H1 (cell line): Measurements from ENCODE around the gene PPAN. TPM values are rescaled to one million over a fixed set of nuclear protein-coding genes. Genes with fewer than 3 reads are reported as not detected.

Experiments used
- GABPA ChIP-seq: IDR thresholded peaks from 2 replicates; pipeline ENCODE4 v1.6.1; 2011; ENCODE audit warnings: mild to moderate bottlenecking, low read length, moderate library complexity, borderline replicate concordance; ENCODE audit not compliant: insufficient read depth
- POLR2AphosphoS5 ChIP-seq: IDR thresholded peaks from 2 replicates; pipeline ENCODE4 v1.6.1; 2011; ENCODE audit warnings: low read depth, low read length
- RAD21 ChIP-seq, 2 experiments: IDR thresholded peaks in 1 of 2; conservative IDR thresholded peaks in 1 of 2; 2 replicates each; pipeline ENCODE4 v1.6.1; 2011; ENCODE audit warnings: low read depth in 2 of 2, low read length in 2 of 2, improper control_type of control experiment in 1 of 2, inconsistent platforms in 1 of 2, mild to moderate bottlenecking in 1 of 2, moderate library complexity in 1 of 2
- RFX5 ChIP-seq: IDR thresholded peaks from 2 replicates; pipeline ENCODE4 v1.6.1; 2011; ENCODE audit warnings: low read depth, low read length, improper control_type of control experiment, borderline replicate concordance
- polyA plus RNA-seq, 7 experiments: library from polyadenylated mRNA; depleted of rRNA in 3 of 7; stranded (reverse) in 5 of 7; unstranded in 2 of 7; fragments of >200 nt in 5 of 7; fragments of 200-250 nt in 2 of 7; gene quantifications; 1 replicate in 5 of 7; 2 replicates in 1 of 7; 4 replicates in 1 of 7; pipeline versions ENCODE4 v1.2.1 to v1.2.3, GENCODE V29; 2011 to 2013; ENCODE audit warnings: missing spikeins in 2 of 7, mixed read lengths in 2 of 7
- total RNA-seq: library from RNA; stranded (reverse); fragmentation: NEBNext Ultra II Directional; extraction: Animal tissue kit (Norgen Biotek cat#: 25700); gene quantifications from 2 replicates; pipeline ENCODE4 v1.2.1, GENCODE V29; 2021
- TF ChIP-seq, protein P1 (sequence below): fragments of 300-600 bp; sonication (generic); IDR thresholded peaks from 2 replicates; pipeline ENCODE4 v1.7.1; 2012; ENCODE audit warnings: low read length, moderate library complexity, mild to moderate bottlenecking, inconsistent platforms; ENCODE audit not compliant: insufficient replicate concordance

Gene PPAN
- total and polyA plus RNA-seq, 2 of the 8 experiments (the other 6 are each of a cell fraction or from before 2014, with no cell fraction given) = 48.8 to 74.4 TPM

DNA sequence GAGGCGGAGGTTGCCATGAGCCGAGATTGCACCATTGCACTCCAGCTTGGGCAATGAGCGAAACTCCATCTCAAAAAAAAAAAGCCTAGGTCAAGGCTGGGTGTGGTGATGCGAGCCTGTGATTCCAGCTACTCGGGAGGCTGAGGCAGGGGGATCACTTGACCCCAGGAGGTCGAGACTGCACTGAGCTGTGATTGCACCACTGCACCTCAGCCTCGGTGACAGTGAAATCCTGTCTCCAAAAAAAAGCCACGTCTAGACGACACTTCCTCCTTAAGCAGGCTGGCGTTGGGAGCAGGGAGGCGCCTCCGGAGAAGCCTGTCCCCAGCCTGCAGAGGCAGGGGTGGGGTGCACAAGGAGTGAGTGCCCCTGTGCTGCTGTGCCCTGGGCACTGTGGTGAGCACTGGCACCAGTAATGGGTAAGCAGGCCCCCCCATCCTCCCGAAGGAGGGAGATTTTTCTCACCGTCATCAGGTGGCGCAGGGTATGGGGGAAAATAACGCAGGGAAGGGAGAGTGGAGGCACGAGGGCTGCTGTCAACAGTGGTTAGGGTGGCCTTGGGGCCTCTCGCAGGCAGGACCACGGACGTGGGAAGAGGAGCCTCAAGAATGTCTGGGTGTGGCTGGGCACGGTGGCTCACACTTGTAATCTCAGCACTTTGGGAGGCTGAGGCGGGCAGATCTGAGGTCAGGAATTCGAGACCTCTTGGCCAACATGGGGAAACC is 6.0 kb downstream of the PPAN start (continued):
- TF ChIP-seq POLR2AphosphoS5 (peak; percentile 64), RAD21 (IDR thresholded peaks at IDR 0.05 in 1 of 2, conservative IDR thresholded peaks at IDR 0.05 in 1 of 2; ENCODE audit: low read depth in 2 of 2, low read length in 2 of 2) (no peak), RFX5 (no peak), GABPA (no peak)
- TF ChIP-seq, protein P1, sequence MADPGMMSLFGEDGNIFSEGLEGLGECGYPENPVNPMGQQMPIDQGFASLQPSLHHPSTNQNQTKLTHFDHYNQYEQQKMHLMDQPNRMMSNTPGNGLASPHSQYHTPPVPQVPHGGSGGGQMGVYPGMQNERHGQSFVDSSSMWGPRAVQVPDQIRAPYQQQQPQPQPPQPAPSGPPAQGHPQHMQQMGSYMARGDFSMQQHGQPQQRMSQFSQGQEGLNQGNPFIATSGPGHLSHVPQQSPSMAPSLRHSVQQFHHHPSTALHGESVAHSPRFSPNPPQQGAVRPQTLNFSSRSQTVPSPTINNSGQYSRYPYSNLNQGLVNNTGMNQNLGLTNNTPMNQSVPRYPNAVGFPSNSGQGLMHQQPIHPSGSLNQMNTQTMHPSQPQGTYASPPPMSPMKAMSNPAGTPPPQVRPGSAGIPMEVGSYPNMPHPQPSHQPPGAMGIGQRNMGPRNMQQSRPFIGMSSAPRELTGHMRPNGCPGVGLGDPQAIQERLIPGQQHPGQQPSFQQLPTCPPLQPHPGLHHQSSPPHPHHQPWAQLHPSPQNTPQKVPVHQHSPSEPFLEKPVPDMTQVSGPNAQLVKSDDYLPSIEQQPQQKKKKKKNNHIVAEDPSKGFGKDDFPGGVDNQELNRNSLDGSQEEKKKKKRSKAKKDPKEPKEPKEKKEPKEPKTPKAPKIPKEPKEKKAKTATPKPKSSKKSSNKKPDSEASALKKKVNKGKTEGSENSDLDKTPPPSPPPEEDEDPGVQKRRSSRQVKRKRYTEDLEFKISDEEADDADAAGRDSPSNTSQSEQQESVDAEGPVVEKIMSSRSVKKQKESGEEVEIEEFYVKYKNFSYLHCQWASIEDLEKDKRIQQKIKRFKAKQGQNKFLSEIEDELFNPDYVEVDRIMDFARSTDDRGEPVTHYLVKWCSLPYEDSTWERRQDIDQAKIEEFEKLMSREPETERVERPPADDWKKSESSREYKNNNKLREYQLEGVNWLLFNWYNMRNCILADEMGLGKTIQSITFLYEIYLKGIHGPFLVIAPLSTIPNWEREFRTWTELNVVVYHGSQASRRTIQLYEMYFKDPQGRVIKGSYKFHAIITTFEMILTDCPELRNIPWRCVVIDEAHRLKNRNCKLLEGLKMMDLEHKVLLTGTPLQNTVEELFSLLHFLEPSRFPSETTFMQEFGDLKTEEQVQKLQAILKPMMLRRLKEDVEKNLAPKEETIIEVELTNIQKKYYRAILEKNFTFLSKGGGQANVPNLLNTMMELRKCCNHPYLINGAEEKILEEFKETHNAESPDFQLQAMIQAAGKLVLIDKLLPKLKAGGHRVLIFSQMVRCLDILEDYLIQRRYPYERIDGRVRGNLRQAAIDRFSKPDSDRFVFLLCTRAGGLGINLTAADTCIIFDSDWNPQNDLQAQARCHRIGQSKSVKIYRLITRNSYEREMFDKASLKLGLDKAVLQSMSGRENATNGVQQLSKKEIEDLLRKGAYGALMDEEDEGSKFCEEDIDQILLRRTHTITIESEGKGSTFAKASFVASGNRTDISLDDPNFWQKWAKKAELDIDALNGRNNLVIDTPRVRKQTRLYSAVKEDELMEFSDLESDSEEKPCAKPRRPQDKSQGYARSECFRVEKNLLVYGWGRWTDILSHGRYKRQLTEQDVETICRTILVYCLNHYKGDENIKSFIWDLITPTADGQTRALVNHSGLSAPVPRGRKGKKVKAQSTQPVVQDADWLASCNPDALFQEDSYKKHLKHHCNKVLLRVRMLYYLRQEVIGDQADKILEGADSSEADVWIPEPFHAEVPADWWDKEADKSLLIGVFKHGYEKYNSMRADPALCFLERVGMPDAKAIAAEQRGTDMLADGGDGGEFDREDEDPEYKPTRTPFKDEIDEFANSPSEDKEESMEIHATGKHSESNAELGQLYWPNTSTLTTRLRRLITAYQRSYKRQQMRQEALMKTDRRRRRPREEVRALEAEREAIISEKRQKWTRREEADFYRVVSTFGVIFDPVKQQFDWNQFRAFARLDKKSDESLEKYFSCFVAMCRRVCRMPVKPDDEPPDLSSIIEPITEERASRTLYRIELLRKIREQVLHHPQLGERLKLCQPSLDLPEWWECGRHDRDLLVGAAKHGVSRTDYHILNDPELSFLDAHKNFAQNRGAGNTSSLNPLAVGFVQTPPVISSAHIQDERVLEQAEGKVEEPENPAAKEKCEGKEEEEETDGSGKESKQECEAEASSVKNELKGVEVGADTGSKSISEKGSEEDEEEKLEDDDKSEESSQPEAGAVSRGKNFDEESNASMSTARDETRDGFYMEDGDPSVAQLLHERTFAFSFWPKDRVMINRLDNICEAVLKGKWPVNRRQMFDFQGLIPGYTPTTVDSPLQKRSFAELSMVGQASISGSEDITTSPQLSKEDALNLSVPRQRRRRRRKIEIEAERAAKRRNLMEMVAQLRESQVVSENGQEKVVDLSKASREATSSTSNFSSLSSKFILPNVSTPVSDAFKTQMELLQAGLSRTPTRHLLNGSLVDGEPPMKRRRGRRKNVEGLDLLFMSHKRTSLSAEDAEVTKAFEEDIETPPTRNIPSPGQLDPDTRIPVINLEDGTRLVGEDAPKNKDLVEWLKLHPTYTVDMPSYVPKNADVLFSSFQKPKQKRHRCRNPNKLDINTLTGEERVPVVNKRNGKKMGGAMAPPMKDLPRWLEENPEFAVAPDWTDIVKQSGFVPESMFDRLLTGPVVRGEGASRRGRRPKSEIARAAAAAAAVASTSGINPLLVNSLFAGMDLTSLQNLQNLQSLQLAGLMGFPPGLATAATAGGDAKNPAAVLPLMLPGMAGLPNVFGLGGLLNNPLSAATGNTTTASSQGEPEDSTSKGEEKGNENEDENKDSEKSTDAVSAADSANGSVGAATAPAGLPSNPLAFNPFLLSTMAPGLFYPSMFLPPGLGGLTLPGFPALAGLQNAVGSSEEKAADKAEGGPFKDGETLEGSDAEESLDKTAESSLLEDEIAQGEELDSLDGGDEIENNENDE = no peak
